Prostate gland (tissue), 2 donors: ENCODE results near the gene DGKG.

Source experiments
- CTCF ChIP-seq, 4 experiments: fragments of 200-600 bp in 2 of 4; fragments of 450-650 bp in 2 of 4; sonication (generic) in 2 of 4; IDR thresholded peaks; 1 replicate in 3 of 4; 2 replicates in 1 of 4; pipeline ENCODE4 v1.5.1; 2016 to 2019; ENCODE audit warnings: antibody characterized with exemption in 4 of 4, mild to moderate bottlenecking in 2 of 4, moderate library complexity in 2 of 4
- POLR2A ChIP-seq: fragments of 450-650 bp; IDR thresholded peaks from one replicate; pipeline ENCODE4 v1.6.1; 2016; ENCODE audit warnings: antibody characterized with exemption, mild to moderate bottlenecking

DNA sequence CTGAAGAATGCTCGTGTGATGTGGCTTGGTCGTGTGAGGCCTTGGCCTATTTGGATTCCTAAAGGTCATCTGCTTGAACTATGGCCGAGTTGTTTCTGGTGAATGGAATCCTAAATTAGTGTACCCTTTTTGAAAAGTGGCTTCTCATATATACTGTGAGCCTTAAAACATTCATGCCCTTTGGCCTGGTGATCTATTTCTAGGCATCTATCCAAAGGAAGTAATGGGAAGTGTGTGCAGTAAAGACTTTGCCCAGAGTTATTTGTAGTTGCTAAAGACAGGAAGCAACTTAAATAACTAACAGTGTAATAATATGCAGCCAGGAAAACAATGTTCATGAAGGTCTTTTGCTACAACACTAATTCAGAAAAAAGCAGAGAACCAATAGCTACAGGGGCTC is 3.0 kb downstream of the DGKG start:
- no peak for TF ChIP-seq POLR2A
- TF ChIP-seq CTCF (IDR thresholded peaks at IDR 0.05): no peak
